H54 (cell line): Measurements from ENCODE around the gene CLCA1.

ENCODE experiments used
- DNase-seq: peaks from one replicate; pipeline ENCODE4 v3.0.0; 2011; ENCODE audit warnings: low spot score, mixed read lengths; ENCODE audit not compliant: insufficient read length
- FAIRE-seq: peaks from 3 replicates; lab custom pipeline; 2011; peaks lifted over from hg19 to GRCh38; lab: Jason Lieb, UNC
- POLR2A ChIP-seq: IDR thresholded peaks from 2 replicates; pipeline ENCODE4 v1.6.1; 2011; ENCODE audit warnings: low read depth, mild to moderate bottlenecking, low read length

CLCA1 gene

GRCh38 chr1:86468501-86468977 lies at the start of gene CLCA1:
TSS of gene CLCA1 (plus strand) at chr1:86468927. CDS start at chr1:86468972, 45 bp downstream.
- FAIRE-seq, result no peak
- DNase-seq, result no peak
- TF ChIP-seq POLR2A, result no peak

- TF ChIP-seq POLR2A, result no peak
- DNase-seq (no peak), FAIRE-seq (no peak)
Measured at GRCh38 chr1:86419277-86419903, 49.3 kb upstream of the CLCA1 start.

DNA sequence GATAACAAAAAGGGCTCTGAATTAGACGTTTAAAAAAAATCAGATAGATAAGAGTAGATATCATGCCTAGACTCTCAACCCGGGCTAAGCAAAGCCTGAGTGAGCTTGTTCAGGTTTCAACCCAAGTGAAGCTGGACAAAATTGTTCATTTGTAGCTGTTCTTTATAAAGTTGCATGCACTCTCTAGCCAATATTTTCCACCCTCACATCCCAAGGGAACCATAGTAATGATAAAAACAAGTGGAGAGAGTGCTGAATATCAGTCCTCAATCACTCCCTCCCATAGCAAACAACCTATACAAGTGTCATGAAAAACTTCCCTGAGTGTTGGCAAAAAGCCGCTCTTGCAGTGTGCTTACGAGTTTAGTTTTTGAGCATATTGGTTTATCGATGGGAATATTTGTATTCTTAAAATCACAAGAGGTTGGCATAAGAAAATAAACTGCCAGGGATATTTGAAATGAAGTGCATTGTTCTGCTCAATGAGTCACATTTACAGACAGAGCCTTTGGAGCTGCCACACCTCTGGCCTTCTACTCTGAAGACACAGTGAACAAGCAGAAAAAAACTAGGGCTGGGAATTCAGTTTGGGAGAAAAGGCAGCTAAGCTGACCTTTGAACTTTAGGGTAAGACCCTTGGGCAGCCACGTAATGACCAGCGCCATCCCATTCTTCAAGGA lies 47.0 kb upstream of the CLCA1 start:
- no peak for FAIRE-seq
- DNase-seq, result no peak
- TF ChIP-seq POLR2A, result no peak

DNA sequence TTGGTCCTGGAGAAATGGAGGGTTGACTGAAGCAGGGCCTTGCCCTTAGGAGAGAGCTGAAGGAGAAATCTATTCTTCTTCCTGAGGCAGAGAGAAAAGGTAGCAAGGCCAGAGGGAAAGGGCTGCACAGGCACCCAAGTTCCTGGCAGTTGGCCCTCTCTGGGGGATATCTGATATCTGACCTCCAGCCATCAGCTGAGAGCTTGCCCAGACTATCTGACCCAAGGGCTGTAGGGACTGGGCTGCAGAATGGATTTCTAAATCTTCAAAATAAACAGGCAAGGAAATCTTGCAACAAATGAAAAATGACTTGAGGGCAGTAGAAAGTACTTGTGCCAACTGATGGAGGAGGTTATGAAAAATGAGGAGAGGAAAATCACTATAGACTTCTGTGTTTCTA lies 45.3 kb upstream of the CLCA1 start:
- DNase-seq (no peak), FAIRE-seq (no peak)
- no peak for TF ChIP-seq POLR2A

GRCh38 chr1:86423873-86424272 lies 44.9 kb upstream of the CLCA1 start, which contains the start of gene CLCA2:
TSS of gene CLCA2 (plus strand) at chr1:86424171. CDS start at chr1:86424248, 77 bp downstream.
- no peak for FAIRE-seq
- no peak for TF ChIP-seq POLR2A
- no peak for DNase-seq

GRCh38 chr1:86429122-86429725 lies 39.5 kb upstream of the CLCA1 start:
- DNase-seq, result no peak
- no peak for TF ChIP-seq POLR2A
- no peak for FAIRE-seq

- FAIRE-seq (peak; percentile 87), DNase-seq (peak; percentile 13)
- no peak for TF ChIP-seq POLR2A
Measured at GRCh38 chr1:86429835-86430234, 38.9 kb upstream of the CLCA1 start.

DNA sequence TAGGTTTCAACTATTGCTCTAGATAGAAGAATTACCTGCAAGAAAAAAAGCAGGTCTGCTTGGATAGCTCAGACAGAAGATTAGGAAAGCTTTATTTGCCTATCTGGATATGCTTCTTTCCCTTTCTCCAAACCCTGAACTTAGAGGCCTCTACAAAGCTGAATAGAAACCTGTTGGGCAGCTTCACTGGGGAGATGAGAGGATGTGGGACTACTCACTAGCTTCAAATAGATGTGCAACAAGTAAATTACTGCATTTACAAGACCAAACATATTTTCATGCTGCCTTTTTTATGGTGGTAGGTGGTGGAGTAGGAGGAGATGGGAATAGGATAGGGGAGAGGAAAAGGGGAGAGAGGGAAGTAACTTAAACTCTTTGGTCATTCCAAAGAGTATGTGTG lies 38.4 kb upstream of the CLCA1 start:
- TF ChIP-seq POLR2A, result no peak
- no peak for DNase-seq
- no peak for FAIRE-seq

GRCh38 chr1:86434059-86434458 lies 34.7 kb upstream of the CLCA1 start:
- DNase-seq (no peak), FAIRE-seq (no peak)
- no peak for TF ChIP-seq POLR2A

GRCh38 chr1:86435327-86435726 lies 33.4 kb upstream of the CLCA1 start:
- FAIRE-seq (no peak), DNase-seq (no peak)
- TF ChIP-seq POLR2A, result no peak

DNA sequence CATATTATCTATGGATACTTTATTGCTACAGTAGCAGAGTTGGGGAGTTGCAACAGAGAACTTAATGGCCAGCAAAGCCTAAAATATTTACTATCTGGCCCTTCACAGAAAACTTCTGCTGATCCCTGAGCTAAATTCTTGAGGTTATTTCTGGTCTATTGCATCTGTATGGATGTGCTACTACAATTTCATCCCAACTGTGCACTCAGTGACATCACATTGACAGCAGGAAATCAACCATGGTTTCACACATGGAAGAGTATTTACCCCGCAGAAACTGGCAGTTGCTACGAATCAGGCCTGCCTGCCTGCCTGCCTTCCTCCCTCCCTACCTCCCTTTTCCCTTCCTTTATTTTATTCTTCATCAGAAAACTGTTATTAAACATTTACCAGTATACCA lies 32.7 kb upstream of the CLCA1 start:
- FAIRE-seq (no peak), DNase-seq (no peak)
- no peak for TF ChIP-seq POLR2A

GRCh38 chr1:86441581-86441980 lies 27.1 kb upstream of the CLCA1 start:
- DNase-seq (no peak), FAIRE-seq (no peak)
- no peak for TF ChIP-seq POLR2A

DNA sequence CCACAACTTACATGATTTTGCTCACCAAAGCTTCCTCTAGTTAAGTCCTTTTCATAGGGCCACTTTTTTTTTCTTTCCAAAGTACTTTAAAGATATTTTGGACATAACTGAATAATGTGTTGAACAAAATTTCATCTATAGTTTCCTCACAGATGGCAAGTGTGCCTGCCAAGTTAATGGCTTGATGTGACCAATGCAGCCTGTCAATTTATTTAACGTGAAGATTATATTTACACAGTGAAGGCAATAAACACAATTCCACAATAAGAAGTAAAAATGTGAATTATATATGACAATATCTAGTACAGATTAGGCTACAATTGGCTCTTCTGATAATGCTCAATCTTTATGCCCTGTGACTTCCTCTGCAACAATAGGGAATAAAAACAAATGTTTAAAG lies 26.7 kb upstream of the CLCA1 start:
- DNase-seq (no peak), FAIRE-seq (no peak)
- no peak for TF ChIP-seq POLR2A

- FAIRE-seq, result no peak
- no peak for TF ChIP-seq POLR2A
- no peak for DNase-seq
Measured at GRCh38 chr1:86445919-86446318, 22.8 kb upstream of the CLCA1 start.
